ENCODE data around the gene TTC39C.

DNA sequence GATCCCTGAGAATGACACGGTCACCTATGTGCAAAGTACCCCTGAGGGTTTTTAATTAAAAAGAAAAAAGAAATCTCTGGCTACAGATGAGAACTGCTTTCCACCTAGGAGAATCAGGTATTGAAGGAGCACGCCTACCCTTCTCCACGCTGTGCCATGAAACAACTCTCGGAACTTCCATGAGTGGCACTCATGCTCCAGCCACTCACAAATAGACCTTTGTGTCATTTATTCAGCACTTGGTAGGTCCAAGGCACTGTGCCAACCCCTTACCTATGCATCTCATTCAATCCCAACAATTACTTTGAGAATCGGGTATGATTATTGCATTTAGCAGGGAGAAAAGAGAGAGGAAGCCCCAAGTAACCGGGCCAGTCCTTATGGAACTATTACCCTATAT, 44.9 kb upstream of the TTC39C start:
- TF ChIP-seq, protein P1, sequence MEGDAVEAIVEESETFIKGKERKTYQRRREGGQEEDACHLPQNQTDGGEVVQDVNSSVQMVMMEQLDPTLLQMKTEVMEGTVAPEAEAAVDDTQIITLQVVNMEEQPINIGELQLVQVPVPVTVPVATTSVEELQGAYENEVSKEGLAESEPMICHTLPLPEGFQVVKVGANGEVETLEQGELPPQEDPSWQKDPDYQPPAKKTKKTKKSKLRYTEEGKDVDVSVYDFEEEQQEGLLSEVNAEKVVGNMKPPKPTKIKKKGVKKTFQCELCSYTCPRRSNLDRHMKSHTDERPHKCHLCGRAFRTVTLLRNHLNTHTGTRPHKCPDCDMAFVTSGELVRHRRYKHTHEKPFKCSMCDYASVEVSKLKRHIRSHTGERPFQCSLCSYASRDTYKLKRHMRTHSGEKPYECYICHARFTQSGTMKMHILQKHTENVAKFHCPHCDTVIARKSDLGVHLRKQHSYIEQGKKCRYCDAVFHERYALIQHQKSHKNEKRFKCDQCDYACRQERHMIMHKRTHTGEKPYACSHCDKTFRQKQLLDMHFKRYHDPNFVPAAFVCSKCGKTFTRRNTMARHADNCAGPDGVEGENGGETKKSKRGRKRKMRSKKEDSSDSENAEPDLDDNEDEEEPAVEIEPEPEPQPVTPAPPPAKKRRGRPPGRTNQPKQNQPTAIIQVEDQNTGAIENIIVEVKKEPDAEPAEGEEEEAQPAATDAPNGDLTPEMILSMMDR (conservative IDR thresholded peaks at IDR 0.05; ENCODE audit: low read depth, low read length) = no peak
- TF ChIP-seq EZH2 (IDR thresholded peaks at IDR 0.05; ENCODE audit: borderline replicate concordance, low read depth, low read length, poor library complexity, severe bottlenecking) = no peak
